Putamen (tissue), 1 donor: ENCODE data around the gene HINT3.
"Not testable (repeated sequence)": the region's sequence is repeated elsewhere in the genome, so short reads cannot be mapped to it uniquely, and the experiment has no call there.

ENCODE experiments used
- DNase-seq: peaks from one replicate; pipeline ENCODE4 v3.0.0-alpha.2; 2016; ENCODE audit warnings: low spot score

HINT3 gene

GRCh38 chr6:125939791-125940190 is 16.8 kb upstream of the HINT3 start:
- DNase-seq, result peak; percentile 73

- no peak for DNase-seq
Measured at GRCh38 chr6:125940247-125941041, 16.1 kb upstream of the HINT3 start.

GRCh38 chr6:125942672-125943527 is 13.7 kb upstream of the HINT3 start:
- no peak for DNase-seq

- no peak for DNase-seq
Measured at GRCh38 chr6:125943528-125944433, 12.8 kb upstream of the HINT3 start.

- peak; percentile 51 for DNase-seq
Measured at GRCh38 chr6:125944434-125944816, 12.1 kb upstream of the HINT3 start.

- DNase-seq, result no peak
Measured at GRCh38 chr6:125944896-125945295, 11.7 kb upstream of the HINT3 start.

- no peak for DNase-seq
Measured at GRCh38 chr6:125945378-125946141, 11.0 kb upstream of the HINT3 start.

- no peak for DNase-seq
Measured at GRCh38 chr6:125947615-125948014, 9.0 kb upstream of the HINT3 start.

- DNase-seq, result no peak
Measured at GRCh38 chr6:125948455-125948854, 8.1 kb upstream of the HINT3 start.

GRCh38 chr6:125949069-125949468 is 7.5 kb upstream of the HINT3 start:
- DNase-seq, result no peak

GRCh38 chr6:125950293-125950692 is 6.3 kb upstream of the HINT3 start:
- DNase-seq, result no peak

- DNase-seq, result not testable (repeated sequence)
Measured at GRCh38 chr6:125950716-125951115, 5.9 kb upstream of the HINT3 start.

GRCh38 chr6:125951323-125951722 is 5.2 kb upstream of the HINT3 start:
- DNase-seq, result no peak

GRCh38 chr6:125952764-125953501 is 3.6 kb upstream of the HINT3 start:
- no peak for DNase-seq

GRCh38 chr6:125953502-125953875 is 3.1 kb upstream of the HINT3 start:
- DNase-seq, result no peak

GRCh38 chr6:125954735-125955339 is 1.7 kb upstream of the HINT3 start:
- DNase-seq, result no peak

- no peak for DNase-seq
Measured at GRCh38 chr6:125955973-125956372, 597 bp upstream of the HINT3 start.

- DNase-seq, result no peak
Measured at GRCh38 chr6:125957391-125957693, 772 bp downstream of the HINT3 start.

GRCh38 chr6:125957845-125958244 is 1.3 kb downstream of the HINT3 start:
- peak; percentile 61 for DNase-seq

GRCh38 chr6:125959041-125959440 is 2.5 kb downstream of the HINT3 start:
- no peak for DNase-seq
